Measurements from ENCODE around the gene ALDH3B1.

The ALDH3B1 gene

DNA sequence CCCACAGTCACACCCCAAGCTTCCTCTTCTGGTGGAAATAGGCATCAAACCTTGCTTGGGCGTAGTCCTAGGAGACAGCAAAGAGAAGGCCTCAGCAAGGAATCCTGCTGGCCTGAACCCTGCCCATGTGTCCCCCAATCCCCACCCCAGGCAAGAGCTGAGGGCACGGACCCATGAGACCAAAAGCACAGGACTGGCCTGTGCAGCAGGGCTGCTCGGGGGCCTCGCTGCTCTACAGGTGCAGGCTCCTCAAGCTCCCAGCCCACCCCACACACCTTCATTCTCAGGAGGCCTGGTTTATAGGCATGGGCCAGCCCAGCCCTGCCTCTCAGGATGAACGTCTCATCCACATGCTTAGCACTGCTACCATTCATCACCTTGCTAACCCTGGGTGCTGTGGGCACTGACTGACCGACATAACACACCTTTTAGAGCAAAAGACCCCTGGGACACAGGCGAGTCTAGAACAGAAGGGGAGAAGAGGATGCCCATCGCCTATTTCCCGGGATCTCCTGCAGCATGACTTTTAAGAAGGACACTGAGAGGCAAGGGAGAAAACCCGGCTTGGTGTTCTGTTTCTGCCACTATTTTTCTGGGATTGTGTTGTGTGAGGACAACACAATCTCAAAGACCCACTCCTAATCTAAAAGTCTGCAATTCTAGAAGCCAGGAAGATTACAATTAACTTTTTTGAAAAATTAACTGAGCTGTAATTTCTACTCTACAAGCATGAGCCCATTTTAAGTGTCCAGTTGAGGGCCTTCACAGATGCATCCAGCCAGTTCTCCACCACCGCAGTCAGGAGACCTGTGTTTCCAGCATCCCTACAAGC is 44.1 kb downstream of the ALDH3B1 start:
- DNase-seq (ENCODE audit: low read depth in 2 of 2): no peak
- H3K4me3 ChIP-seq (replicated peaks in 1 of 2; ENCODE audit: low read depth in 2 of 2, low read length in 2 of 2): no peak overlapping the region
- TF ChIP-seq, protein P1, sequence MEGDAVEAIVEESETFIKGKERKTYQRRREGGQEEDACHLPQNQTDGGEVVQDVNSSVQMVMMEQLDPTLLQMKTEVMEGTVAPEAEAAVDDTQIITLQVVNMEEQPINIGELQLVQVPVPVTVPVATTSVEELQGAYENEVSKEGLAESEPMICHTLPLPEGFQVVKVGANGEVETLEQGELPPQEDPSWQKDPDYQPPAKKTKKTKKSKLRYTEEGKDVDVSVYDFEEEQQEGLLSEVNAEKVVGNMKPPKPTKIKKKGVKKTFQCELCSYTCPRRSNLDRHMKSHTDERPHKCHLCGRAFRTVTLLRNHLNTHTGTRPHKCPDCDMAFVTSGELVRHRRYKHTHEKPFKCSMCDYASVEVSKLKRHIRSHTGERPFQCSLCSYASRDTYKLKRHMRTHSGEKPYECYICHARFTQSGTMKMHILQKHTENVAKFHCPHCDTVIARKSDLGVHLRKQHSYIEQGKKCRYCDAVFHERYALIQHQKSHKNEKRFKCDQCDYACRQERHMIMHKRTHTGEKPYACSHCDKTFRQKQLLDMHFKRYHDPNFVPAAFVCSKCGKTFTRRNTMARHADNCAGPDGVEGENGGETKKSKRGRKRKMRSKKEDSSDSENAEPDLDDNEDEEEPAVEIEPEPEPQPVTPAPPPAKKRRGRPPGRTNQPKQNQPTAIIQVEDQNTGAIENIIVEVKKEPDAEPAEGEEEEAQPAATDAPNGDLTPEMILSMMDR (IDR thresholded peaks at IDR 0.05; ENCODE audit: low read depth, low read length): no peak

GRCh38 chr11:68056317-68057285 is 46.5 kb downstream of the ALDH3B1 start:
- no peak for DNase-seq (ENCODE audit: low read depth in 2 of 2)
- TF ChIP-seq, protein P1 (IDR thresholded peaks at IDR 0.05; ENCODE audit: low read depth, low read length): no peak
- H3K4me3 ChIP-seq (replicated peaks in 1 of 2; ENCODE audit: low read depth in 2 of 2, low read length in 2 of 2): no peak overlapping the region

DNA sequence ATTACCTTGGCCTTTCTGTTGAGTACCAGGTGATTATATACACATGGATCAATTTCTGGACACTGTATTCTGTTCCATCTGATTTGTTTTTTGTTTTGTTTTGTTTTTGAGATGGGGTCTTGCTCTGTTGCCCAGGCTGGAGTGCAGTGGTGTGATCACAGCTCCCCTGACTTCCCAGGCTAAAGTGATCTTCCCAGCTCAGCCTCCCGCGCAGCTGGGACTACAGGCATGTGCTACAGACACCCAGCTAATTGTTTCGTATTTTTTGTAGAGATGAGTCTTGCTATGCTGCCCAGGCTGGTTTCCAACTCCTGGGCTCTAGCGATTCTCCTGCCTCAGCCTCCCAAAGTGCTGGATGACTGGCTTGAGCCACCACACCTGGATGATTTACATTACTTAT is 47.7 kb downstream of the ALDH3B1 start:
- TF ChIP-seq, protein P1 (IDR thresholded peaks at IDR 0.05; ENCODE audit: low read depth, low read length): no peak
- H3K4me3 ChIP-seq (replicated peaks in 1 of 2; ENCODE audit: low read depth in 2 of 2, low read length in 2 of 2): no peak overlapping the region
- no peak for DNase-seq (ENCODE audit: low read depth in 2 of 2)

DNA sequence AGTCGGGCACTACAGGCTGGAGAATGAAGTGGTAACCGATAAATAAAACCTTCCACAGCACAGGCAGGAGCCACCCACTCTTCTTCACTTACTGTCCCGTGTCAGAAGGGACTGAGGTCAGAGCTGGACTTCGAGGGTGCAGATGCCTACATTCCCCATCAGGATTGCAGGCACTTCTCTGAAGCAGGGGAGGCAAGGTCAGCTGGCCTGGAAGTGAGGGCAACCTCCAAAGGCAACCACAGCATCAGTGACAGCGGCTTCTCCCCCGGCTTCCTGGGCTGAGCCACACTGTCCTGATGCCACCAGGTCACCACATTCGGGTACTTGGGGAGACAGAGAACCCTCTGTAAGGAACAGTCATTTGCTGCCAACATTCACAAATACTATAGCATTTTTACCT is 51.4 kb downstream of the ALDH3B1 start:
- no peak overlapping the region for H3K4me3 ChIP-seq (replicated peaks in 1 of 2; ENCODE audit: low read depth in 2 of 2, low read length in 2 of 2)
- DNase-seq (ENCODE audit: low read depth in 2 of 2): no peak
- TF ChIP-seq, protein P1 (IDR thresholded peaks at IDR 0.05; ENCODE audit: low read depth, low read length): no peak

GRCh38 chr11:68064926-68065325 is 54.8 kb downstream of the ALDH3B1 start:
- no peak for DNase-seq (ENCODE audit: low read depth in 2 of 2)
- TF ChIP-seq, protein P1 (IDR thresholded peaks at IDR 0.05; ENCODE audit: low read depth, low read length): no peak
- H3K4me3 ChIP-seq (replicated peaks in 1 of 2; ENCODE audit: low read depth in 2 of 2, low read length in 2 of 2): no peak overlapping the region

- no peak overlapping the region for H3K4me3 ChIP-seq (replicated peaks in 1 of 2; ENCODE audit: low read depth in 2 of 2, low read length in 2 of 2)
- DNase-seq (ENCODE audit: low read depth in 2 of 2): no peak
- TF ChIP-seq, protein P1 (IDR thresholded peaks at IDR 0.05; ENCODE audit: low read depth, low read length): no peak
Measured at GRCh38 chr11:68065841-68066240, 55.7 kb downstream of the ALDH3B1 start.

Measured in cardiac fibroblast (primary cell).